ENCODE measurements around the gene RAB31.

RAB31 gene

DNA sequence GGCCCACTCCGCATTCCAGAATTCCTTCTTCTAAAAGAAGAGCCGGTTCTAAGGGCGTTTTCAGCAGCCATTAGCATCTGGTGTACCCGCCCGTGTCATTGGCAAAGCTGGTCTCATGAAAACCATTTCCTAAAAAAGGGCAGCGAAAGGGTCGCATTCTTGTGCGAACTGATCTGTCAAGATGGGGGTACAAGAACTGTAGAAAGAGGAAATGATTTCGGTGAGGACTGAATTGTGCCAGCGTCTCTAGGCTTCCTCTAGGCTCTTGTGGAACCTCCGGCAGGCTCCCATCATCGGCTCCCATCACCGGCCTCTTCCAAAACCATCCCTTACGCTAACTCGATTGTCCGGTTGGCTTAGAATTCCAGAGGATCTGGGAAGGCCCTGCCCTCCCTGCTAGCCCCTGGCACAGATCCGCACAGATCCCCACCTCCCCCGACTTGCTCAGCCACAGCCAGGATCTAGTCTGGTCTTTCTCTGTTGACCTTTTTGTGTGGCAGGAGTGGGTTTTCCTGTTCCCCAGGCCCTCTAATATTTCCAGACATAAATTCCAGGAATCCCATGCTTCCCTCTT is 1.3 kb downstream of the RAB31 start:
- TF ChIP-seq, protein P1, sequence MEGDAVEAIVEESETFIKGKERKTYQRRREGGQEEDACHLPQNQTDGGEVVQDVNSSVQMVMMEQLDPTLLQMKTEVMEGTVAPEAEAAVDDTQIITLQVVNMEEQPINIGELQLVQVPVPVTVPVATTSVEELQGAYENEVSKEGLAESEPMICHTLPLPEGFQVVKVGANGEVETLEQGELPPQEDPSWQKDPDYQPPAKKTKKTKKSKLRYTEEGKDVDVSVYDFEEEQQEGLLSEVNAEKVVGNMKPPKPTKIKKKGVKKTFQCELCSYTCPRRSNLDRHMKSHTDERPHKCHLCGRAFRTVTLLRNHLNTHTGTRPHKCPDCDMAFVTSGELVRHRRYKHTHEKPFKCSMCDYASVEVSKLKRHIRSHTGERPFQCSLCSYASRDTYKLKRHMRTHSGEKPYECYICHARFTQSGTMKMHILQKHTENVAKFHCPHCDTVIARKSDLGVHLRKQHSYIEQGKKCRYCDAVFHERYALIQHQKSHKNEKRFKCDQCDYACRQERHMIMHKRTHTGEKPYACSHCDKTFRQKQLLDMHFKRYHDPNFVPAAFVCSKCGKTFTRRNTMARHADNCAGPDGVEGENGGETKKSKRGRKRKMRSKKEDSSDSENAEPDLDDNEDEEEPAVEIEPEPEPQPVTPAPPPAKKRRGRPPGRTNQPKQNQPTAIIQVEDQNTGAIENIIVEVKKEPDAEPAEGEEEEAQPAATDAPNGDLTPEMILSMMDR (IDR thresholded peaks at IDR 0.05; ENCODE audit: low read depth, low read length) = no peak
- no peak for DNase-seq (ENCODE audit: extremely low read depth, low read depth)

DNA sequence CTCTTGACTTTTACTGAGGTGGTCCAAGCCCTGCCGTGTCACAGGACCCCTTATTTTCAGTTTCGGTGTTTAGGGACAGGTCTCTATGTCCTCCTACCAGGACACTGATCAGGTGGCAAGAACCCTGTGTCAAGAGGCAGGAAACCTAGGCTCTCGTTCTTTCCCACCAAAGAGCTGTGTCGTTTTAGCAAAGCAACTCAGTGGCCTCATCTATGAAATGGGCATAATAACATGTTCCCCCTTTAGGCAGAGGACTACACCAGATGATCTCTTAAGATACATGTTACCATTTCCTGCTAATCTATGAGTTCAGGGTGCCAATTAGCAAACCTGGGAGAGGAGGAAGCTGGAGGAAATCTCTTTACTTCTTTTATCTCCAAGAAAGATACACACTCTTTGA is 1.9 kb downstream of the RAB31 start:
- TF ChIP-seq, protein P1 (IDR thresholded peaks at IDR 0.05; ENCODE audit: low read depth, low read length) = no peak
- no peak for DNase-seq (ENCODE audit: extremely low read depth, low read depth)

DNA sequence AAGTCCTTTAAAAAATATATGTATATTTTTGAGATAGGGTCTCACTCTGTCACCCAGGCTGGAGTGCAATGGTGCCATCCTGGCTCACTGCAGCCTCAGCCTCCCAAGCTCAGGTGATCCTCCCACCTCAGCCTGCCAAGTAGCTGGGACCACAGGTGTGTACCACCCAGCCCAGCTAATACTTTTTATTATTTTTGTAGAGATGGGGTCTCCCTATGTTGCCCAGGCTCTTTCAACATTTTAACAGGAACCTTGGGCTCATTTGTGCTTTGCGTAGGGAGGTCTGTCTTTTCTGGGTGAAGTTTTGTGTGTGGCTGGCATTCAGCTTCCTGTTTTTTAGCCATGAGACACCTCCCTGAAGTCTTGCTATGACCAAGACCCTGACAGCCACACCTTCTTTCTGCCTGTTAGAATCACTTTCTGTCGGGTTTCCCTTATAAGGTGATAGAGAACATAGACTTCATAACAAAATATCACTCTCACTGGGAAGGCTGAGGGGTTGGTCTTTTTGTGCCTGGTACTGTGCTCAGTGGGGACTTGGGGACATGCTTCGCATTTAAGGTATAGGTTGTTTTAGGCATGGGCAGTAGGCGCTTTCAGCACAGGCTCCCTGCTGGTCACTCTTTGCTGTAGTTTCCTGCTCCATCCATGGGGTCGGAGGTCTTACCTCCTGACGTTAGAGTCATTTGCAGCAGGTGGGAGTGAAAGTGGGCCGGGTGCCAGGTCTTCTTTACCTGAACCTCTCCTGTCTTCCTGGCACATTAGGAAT is 3.4 kb downstream of the RAB31 start:
- DNase-seq (ENCODE audit: extremely low read depth, low read depth) = no peak
- TF ChIP-seq, protein P1 (IDR thresholded peaks at IDR 0.05; ENCODE audit: low read depth, low read length) = no peak

DNA sequence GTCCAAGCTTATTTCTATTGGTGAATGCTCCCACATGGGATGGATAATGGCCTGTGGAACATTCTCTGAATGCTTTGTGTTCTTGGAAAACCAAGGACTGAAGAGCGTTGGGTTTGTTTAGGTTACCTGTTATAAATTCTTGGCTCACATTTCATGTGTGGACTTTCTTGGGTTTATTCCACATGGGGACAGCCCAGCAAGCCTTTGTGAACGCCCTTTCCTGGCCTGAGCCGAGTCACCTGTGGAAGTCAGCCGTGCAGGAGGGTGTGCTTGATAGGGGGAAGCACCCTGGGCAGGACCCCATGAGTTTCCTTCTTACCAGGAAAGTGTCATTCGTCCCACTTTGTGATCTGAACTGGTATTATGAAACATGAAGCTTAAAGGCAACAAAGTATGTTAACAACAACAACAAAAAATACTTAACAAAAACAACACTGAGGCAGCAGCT is 4.1 kb downstream of the RAB31 start:
- no peak for DNase-seq (ENCODE audit: extremely low read depth, low read depth)
- TF ChIP-seq, protein P1 (IDR thresholded peaks at IDR 0.05; ENCODE audit: low read depth, low read length) = no peak

DNA sequence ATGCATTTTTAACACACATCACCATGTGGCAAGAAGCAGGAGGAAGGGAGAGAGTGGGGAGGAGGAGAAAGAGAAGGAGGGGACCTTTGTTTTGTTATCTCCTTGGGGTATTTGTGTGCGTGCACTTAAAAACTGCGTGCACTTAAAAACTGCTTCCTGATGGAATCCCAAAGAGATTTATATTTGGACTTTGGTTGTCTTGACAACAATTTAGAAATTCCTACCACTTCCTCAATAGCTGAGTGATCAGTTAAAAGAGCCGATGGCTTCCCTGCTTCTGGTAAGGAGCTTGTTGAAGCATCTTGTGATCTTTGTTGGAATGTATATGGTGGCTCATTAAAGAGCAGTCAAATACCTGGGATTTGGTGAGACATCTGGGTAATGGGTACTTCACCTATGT is 4.5 kb downstream of the RAB31 start:
- TF ChIP-seq, protein P1 (IDR thresholded peaks at IDR 0.05; ENCODE audit: low read depth, low read length) = no peak
- no peak for DNase-seq (ENCODE audit: extremely low read depth, low read depth)

DNA sequence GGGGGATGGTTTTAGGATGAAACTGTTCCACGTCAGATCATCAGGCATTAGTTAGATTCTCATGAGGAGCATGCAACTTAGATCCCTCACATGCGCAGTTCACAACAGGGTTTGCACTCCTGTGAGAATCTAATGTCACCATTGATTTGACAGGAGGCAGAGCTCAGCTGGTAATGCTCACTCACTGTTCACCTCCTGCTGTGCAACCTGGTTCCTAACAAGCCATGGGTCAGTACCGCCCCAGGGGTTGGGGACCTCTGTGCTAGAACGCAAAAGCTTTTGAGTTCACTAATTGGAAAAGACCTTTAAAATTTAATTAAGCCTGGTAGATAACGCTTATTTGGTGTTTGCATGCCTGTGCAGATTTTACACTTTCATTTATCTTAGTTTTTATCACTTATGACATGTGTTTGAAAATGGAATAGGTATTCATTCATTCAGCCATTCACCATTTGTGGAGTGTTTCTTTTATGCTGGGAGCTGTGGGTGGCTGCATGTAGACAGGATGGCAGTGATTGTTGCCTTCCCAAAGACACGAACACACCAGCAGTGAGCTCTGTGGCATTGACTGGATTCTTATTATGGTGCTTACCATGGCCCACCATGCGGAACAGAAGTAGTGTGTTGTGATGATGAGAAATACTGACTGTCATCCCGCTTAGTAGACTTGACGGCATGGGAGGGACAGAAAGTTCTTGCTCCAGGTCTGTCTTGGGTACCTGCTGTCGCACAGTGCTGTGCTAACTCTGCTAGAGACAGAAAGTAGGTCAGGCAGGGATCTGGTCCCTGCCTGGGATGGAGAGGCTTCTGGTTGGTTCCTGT is 6.4 kb downstream of the RAB31 start:
- DNase-seq (ENCODE audit: extremely low read depth, low read depth) = no peak
- TF ChIP-seq, protein P1 (IDR thresholded peaks at IDR 0.05; ENCODE audit: low read depth, low read length) = no peak

DNA sequence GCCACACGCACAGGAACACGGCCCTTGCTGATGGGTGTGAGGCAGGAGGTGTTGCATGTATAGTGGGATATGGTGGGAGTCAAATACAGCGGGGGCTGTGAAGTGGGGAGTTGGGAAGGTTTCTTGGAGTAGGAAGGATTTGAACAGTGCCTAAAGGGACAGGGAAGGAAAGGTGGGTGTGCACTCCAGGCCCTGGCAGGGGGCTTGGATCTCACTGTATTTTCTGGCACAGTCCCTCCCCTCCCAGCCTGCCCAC is 6.9 kb downstream of the RAB31 start:
- DNase-seq (ENCODE audit: extremely low read depth, low read depth) = no peak
- TF ChIP-seq, protein P1 (IDR thresholded peaks at IDR 0.05; ENCODE audit: low read depth, low read length) = no peak

Measured in AG09319 (cell line).